GM18868 (cell line): ENCODE results near the gene PTPRJ.

Experiments
- ATAC-seq: cut with Tn5 transposase; IDR thresholded peaks from one replicate; pipeline ENCODE4 v1.9.1; 2021; ENCODE audit warnings: mild to moderate bottlenecking, moderate library complexity; ENCODE audit not compliant: unreplicated experiment

Gene PTPRJ

DNA sequence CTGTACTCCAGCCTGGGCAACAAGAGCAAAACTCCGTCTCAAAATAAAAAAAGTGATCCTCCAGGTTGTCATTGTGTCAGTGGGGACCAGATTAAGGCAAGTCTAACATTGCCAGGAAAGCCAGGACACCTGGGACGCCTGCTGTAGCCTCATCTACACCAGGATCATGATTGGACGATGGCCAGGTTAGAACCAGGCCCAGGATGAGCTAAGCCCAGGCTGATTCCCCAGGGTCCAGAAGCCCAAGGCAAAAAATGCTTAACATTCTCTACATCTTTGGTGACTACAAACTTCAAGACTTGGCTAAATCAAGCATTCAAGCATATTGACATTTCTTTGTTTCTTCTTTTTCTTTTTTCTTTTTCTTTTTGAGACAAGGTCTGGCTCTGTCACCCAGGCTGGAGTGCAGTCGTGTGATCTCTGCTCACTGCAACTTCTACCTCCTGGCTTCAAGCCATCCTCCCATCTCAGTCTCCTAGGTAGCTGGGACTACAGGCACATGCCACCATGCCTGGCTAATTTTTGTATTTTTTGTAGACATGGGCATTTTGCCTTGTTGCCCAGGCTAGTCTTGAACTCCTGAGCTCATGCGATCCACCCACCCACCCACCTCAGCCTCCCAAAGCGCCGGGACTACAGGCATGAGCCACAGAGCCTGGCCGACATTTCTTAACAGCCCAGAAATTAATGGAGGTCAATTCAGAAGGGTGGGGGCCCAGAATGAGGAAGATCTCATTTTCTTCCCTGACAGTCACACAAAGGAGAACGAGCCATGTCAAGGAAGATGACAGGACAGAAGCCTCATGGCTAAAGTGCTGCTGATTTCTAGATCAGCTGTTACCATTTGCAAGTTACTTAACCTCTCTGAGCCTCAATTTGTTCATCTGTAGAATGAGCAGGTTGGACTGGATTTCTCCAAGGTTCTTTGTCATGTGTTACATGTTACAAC lies 12.5 kb upstream of the PTPRJ start:
- ATAC-seq: no peak

GRCh38 chr11:47969401-47969800 lies 11.0 kb upstream of the PTPRJ start:
- no peak for ATAC-seq

- no peak for ATAC-seq
Measured at GRCh38 chr11:47971501-47971900, 8.9 kb upstream of the PTPRJ start.

- no peak for ATAC-seq
Measured at GRCh38 chr11:47973173-47973572, 7.2 kb upstream of the PTPRJ start.

DNA sequence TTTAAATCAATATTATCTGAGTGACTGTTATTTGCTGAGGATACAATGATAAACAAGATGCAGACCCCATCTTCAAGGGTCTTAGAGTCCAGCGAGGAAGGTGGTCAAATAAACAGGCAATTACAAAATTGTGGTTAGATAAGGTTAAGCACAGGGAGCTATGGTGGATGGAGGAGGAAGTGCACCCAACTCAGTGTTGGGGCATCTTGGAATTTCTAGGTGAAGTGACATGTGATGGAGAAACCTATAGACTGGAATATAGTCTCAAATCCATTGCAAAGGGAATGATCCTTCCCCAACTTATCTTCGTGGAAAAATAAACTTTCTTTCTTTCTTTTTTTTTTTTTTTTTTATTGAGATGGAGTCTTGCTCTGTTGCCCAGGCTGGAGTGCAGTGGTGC lies 3.4 kb upstream of the PTPRJ start:
- ATAC-seq: no peak

- no peak for ATAC-seq
Measured at GRCh38 chr11:47977623-47978022, 2.7 kb upstream of the PTPRJ start.

- no peak for ATAC-seq
Measured at GRCh38 chr11:47979378-47980087, 826 bp upstream of the PTPRJ start.

DNA sequence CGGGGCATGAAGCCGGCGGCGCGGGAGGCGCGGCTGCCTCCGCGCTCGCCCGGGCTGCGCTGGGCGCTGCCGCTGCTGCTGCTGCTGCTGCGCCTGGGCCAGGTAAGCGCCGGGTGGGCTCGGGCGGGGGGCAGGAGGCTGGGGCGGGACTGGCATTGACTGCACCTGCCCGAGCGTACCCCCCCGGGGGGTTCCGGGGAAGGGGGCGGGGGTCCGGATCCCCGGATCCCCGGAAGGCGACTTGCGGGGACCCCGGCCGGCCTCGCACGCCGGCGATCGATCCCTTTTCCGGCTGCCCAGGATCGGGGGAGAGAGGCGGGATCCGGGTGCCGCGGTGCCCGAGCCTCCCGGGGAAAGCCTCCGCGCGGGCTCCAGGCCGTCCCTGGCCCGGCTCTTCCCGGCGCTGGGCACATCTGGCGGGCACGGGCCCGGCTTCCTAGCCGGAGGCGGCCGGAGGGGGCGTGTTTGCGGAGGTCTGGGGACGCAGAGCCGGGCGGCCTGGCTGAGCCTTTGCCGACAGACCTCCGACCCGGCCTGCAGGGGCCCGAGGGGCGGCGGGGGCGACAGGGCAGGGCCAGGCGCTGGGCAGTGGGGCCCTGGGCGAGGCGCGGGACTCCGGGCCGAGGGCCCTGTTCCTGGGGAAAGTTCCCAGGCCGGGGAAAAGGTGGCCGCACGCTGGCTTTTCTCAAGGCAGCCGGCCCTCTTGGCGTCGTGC lies 705 bp downstream of the PTPRJ start:
- peak; percentile 49 for ATAC-seq

DNA sequence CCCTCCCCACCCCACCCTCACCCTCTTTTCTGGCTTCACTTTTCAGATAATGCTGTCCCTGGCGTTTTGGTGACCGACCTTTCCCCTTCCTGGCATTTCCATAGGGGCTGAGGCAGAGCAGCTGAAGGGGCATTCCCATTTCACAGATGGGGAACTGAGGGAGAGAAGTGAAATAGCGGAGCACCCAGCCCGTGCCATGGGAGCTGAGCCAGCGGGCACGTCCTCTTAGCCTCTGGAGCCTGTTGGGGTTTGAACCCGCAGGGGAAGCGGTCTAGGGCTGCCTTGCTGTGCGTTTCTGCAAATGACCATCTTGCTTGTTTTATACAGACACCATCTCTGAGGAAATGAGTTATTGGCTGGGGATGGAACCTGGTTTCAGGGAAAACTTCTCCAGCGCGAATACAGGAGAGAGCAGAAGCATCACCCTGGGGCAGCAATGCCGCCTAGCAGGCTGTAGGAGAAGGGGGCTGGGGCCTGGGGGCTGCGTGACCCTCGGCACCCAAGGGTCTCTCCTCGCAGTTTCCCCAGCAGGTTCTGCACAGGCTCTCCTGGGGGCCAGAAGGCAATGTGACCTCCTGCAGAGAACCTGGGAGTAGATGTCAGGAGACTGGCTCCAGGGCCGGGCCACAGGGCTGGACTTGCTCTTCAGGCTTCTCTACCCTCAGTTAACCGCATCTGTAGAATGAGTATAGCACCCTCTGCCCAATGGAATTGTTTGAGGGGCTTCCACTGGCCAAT lies 1.5 kb downstream of the PTPRJ start:
- ATAC-seq: peak; percentile 16

- ATAC-seq: no peak
Measured at GRCh38 chr11:47982616-47983015, 2.3 kb downstream of the PTPRJ start.

DNA sequence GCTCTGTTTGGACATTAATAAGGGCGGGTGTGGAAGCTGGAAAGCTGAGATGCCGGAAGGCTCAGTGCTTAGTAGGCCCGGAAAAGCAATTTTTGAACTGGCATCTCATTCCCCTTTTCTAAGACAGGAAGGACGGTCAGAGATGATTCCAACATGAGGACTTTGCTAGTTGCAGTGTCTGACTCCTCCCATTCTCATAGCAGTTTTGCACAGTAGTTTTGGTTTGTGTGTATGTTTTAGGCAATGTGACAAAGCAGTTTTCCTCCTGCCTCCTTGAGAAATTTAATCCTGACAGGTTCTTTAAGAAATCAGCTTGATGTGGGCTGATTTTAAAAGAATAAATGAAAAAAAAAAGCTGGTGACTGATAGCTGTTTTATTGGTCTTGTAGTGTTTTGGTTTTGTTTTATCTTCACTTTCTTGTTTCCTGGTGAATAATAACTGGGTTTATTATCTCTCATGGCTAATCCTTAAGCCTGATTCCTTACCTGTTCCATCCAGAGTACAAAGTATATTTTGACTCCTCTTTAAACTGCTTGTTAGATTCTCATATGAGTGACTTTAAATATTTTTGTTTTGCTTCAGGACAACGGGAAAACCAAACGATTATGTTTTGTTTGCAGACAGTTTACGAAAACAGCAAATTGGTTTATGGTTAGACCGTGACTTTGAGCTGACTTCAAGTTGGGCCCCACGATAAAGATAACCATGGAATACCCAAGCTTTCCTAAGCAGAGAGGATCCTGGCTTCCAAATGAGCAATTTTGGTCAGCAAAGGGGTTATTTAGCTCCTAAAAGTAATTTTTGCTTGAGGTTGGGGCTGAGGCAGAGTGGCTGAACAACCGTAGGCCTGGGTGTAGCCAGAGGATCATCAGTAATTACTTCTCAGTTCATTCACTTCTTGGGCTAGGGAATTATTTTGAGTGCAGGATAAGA lies 3.4 kb downstream of the PTPRJ start:
- no peak for ATAC-seq

DNA sequence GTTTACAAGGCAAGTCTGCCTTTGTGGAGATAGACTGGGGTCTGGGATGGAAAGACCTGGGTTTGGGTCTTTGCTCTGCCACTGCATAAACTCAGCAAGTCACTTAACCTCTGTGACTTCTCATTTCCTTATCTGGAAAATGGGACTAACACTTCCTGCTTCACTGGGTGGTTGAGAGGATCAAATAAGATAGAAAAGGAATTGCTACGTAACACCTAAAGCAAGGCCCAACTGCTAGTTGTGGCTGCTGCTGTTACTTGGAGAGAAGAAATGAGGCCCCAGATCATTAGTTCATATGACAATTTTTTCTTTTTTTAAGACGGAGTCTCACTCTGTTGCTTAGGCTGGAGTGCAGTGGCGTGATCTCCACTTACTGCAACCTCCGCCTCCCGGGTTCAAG lies 5.9 kb downstream of the PTPRJ start:
- ATAC-seq: no peak

DNA sequence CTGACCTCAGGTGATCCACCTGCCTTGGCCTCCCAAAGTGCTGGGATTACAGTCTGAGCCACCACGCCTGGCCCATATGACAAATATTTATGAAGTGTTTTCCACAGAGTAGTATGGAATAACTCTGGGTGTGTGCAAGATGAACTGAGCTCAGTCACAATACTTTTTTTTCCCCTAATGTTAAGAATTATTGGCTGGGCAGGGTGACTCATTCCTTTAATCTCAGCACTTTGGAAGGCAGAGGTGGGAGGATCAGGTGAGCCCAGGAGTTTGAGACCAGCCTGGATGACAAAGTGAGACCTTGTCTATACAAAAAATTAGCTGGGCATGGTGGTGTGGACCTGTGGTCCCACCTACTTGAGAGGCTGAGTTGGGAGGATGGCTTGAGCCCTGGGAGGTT lies 6.4 kb downstream of the PTPRJ start:
- no peak for ATAC-seq

DNA sequence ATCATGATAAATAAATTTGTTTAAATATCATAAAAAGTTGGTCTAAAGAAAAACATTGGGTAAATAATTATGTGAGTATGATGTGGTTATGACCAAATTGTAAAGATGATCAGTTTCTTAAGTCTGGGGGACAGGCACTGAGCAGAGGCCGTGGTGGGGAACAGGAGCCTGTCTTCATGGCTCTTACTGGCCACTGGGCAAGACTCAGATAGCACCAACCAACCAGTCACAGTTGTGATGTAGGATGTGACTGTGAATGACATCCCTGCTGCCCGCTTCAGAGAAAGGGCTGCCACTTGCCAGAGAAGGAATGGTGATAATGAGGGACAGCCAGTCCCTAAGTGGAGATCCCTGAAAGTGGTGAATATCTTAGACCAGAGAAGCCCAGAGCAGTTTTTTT lies 7.0 kb downstream of the PTPRJ start:
- ATAC-seq: peak; percentile 55

DNA sequence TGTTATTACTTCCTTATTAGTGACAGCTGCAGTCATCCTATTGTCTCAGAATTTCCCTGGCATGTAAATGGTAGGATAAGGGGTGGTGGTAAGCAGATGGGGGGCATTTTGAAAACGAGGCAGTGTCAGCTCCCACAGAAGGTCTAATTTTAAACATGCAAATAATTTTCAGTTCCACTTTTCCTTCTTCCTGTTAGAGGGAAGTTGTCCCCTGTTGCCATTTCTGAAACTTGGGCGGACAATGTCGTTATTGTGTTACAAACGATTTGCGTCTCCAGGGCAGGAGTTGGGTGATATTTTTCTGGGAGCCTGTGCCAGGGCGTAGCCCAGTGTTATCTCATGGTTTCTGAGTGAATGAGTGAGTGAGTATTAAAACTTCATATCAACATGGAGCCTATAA lies 7.4 kb downstream of the PTPRJ start:
- ATAC-seq: peak; percentile 23

DNA sequence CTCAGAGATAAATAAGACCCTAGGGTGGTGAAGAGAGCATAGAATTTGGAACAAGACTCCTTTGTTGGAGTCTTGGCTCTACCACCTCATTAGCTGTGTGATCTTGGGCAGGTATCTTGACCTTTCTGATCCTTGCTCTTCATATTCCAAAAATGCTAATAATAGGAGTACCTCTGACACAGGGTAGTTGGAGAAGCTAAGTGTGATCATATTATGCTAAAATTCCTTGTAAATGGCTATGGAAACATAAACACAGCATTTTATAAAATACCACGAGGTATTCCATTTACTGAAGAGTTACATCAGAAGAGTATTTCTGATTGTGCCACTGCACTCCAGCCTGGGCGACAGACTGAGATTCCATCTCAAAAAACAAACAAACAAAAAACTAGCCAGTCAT lies 9.4 kb downstream of the PTPRJ start:
- no peak for ATAC-seq

- peak; percentile 47 for ATAC-seq
Measured at GRCh38 chr11:47991266-47991830, 11.0 kb downstream of the PTPRJ start.

- no peak for ATAC-seq
Measured at GRCh38 chr11:47991894-47992293, 11.5 kb downstream of the PTPRJ start.
